ENCODE data around the gene CEP128. TPM values are rescaled to one million over a fixed set of nuclear protein-coding genes. Genes with fewer than 3 reads are reported as not detected.

The CEP128 gene
- total RNA-seq, 1 donor from 2014 or later, result 4.9 TPM

GRCh38 chr14:80493620-80494019 lies 447.9 kb downstream of the CEP128 start:
- no peak for DNase-seq (ENCODE audit: low read depth, low spot score)

DNA sequence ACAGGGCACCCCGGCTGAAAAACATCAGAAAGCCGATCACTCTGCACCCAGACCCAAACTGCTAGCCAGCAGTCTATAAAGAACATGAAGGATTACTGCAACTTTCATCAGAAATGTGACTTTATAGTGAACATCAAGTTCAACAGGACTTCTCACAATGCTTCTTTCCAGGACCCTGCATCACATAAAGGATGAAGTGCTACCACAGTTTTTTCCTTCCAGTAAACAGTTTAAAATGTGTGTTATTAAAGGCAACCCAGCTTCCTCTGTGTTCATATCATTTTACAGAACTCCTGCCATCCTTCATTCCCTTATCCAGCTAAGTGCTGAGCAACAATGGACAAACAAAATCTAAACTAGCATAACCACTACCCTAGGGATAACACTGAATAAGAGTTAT lies 449.9 kb downstream of the CEP128 start:
- DNase-seq (ENCODE audit: low read depth, low spot score), result no peak

DNA sequence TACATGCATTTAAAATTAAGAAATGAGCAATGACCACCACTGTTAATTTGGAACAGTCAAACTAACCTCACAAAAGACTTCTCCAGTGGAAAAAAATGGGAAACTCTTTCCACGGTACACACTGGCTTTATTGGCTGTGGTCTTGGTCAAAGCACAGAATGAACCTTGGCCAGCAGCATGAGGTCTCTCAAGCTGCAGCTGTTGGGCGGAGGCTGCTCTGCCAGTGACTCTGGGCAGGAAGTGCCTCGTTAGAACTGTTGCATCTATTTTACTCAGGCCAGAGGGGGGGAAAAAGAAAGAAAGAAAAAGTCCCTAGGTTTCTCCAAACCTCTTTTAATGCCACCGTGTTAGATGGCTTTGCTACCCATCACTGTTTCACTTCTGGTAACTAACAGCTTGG lies 450.4 kb downstream of the CEP128 start:
- no peak for DNase-seq (ENCODE audit: low read depth, low spot score)

DNA sequence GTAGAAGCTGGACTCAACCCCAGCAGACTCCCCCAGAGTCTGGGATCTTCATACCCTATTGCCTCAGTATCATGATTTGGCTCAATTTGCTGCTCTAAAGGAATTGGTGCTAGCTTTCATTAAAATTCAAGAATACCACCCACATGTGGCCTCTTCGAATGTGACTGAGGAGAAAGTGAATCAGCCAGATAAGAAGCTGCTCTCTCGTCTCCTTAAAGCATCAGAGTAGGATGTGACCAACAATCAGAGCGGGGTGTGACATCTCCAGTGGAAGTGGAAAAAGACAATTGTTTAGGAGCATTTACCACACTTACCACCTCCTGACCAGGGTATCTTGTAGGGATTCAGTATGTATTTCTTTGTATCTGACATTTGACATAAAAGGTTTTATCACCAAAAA lies 452.0 kb downstream of the CEP128 start:
- DNase-seq (ENCODE audit: low read depth, low spot score), result no peak

DNA sequence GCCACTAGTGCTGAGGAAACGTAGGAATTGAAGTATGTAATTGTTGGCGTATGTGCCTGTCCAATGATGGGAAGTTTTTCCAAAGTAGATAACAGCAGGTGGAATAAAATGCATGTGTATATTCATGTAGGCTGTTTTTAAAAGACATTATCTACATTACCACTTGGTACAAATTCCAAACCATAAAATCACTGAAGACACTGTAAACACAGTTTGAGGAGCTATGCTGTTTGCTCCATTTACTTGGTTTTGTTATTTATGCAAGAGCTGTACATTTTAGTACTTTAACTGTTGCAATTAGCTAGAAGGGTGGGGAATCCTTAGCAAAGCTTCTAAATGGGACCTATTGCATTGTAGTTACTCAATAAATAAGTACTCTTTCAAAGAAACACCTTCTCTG lies 455.8 kb downstream of the CEP128 start:
- no peak for DNase-seq (ENCODE audit: low read depth, low spot score)

- DNase-seq (ENCODE audit: low read depth, low spot score), result no peak
These were observed 458.2 kb downstream of the CEP128 start for GRCh38 chr14:80483331-80483730.

DNA sequence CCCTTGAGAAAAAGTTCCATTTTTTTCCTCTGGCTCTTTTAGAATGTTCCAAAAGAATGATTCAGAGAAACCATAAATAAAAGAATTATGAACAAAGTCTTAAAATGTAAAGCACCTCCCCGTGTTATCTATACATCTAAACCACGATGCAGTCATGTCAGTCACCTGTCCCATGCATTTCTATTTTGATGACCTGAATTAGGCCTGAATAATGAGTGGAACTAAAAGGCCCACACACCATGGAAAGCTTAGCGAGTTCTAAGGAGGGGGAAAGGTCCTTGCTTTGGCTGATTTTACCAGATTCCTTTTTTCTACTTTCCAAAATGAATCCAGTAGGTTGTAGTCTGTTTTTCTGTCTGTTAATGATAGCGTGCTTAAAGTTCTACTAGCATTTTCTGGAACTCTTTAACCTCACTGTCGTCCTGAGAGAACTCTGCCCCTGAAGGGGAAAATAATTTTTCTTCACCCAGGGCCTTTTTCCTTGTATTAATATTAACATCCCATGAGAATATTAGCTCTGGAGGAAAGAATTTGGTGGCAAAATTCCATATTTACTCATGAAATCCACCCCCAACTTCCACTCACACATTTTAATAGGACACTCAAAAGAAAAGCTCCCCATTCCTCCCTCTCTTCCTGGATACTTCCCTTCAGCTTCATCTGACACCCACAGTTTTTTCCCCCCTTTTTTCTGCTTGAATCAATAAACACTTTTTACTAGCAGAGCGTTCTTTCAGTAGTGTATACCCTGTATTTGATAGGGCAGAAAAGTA lies 464.0 kb downstream of the CEP128 start:
- no peak for DNase-seq (ENCODE audit: low read depth, low spot score)

GRCh38 chr14:80475074-80475473 lies 466.5 kb downstream of the CEP128 start:
- DNase-seq (ENCODE audit: low read depth, low spot score), result no peak

- no peak for DNase-seq (ENCODE audit: low read depth, low spot score)
These were observed 473.0 kb downstream of the CEP128 start for GRCh38 chr14:80468331-80469122.

DNA sequence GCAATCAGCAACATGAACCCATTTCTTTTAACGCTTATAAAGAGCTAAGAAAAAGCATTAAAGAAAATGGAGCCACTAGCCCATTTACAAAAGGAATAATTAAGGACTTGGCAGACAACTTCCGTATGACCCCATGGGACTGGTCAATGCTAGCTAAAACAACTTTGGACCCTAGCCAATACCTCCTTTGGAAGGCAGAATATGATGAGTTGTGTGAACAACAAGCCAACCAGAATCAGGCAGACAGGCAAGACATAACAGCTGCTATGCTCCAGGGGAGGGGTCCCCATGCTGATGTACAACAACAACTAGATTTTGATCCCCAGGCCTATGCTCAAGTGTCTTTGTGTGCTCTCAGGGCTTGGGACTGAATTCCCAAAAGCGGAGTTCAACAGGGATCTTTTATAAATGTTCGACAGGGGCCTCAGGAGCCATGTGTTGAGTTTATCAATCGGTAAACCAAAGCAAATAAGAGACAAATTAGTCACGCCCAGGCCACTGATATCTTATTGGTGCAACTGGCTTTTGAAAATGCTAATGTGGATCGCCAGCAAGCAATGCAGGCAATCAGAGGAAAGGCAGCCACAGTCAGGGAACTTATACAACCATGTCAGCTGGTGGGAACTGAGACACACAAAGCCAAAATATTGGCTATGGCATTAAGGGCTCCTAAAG lies 475.9 kb downstream of the CEP128 start:
- no peak for DNase-seq (ENCODE audit: low read depth, low spot score)

DNA sequence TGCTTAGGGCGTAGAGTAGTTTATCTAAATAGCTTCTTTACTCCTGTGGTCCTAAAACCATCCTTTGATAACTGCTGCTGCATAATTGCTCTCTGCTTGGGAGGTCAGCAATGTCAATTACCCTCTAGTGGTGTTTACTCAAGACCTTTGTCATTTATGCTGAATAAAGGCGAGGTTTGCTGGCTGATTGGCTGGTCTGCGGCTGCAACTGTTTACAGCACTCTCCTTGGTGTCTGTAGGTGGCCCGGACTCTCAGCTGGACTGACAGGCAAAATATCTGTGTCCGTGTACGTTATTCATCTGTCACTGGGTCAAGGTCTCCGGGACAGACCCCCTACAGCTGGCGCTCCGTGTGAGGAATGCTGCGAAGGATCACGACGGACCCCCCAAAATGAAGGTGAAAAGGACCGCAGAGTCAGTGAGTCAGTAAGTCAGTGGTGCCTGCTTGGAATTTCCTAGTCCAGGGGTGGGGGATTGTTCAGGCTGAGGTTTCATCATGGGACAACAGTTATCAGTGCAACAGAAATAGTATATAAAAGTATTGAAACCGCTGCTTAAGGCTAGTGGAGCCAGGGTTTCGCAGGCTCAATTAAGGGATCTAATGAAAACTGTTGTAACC lies 476.9 kb downstream of the CEP128 start:
- no peak for DNase-seq (ENCODE audit: low read depth, low spot score)

DNA sequence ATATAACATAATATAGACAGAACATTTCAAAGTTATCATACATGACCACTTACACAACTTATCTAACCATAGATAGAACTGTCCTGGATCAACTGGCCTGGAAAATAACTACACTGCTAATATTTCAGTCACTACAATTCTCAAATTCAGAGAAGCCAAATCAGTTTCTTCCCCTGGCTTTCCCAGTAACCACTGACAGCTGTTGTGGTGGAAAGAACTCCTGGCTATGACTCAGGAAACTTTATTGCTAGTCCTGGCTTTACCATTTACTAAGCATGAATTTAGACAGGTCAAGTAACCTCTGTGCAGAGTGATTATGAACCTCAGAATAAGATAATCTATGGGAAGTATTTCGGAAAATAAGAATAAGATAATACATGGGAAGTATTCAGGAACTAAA lies 485.3 kb downstream of the CEP128 start:
- DNase-seq (ENCODE audit: low read depth, low spot score), result no peak

DNA sequence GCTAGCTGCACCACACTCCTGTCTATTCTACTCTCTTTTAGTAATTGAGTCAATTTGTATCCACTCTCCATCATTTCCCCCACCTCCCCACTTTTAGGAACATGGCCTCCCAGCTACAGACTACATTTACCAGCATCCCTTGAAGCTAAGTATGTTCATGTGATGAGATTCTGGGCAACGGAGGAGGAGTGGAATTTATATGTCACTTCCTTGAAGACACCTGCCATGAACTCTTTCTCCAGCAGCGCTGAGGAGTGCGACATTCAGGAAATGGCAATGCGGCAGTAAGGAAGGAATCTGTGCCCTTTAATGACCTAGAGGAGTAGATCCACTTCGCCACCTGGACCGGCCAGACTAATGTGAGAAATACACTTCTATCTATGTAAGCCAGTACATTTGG lies 486.5 kb downstream of the CEP128 start:
- no peak for DNase-seq (ENCODE audit: low read depth, low spot score)

DNA sequence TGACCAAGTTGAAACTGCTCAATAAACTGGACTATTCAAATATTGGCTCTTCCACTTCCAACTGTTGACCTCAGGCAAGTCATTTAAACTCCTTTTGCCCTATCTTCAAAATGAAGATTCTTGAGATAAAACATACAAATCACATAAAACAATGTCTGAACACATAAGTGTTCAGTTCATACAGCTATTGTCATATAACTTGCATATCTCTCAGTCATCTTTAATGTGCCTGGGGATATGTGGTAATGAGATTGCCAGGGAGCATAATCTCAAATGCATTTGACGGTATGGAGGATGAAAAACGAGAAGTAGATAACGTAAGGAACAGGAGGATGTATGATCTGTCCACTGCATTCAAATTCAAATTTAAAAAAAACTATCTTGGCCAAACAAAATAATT lies 493.3 kb downstream of the CEP128 start:
- DNase-seq (ENCODE audit: low read depth, low spot score), result no peak

- DNase-seq (ENCODE audit: low read depth, low spot score), result no peak
These were observed 494.1 kb downstream of the CEP128 start for GRCh38 chr14:80447392-80447791.

Other genes with a start within 250 kb of the CEP128 start
- not detected in 2 replicates for gene TSHR, start 13.9 kb upstream of the CEP128 start, total RNA-seq

All from pulmonary artery endothelial cell (primary cell).